Measurements from ENCODE around the gene RPUSD2. TPM values are rescaled to one million over a fixed set of nuclear protein-coding genes. Genes with fewer than 3 reads are reported as not detected.

RPUSD2 gene
- 11.8 and 13.0 TPM in 2 replicates for total RNA-seq

GRCh38 chr15:40569129-40569953 is at the start of gene RPUSD2:
Gene RPUSD2 (plus strand): TSS chr15:40569299. CDS start chr15:40569338, 39 bp downstream.
- intact Hi-C loops (cut with micrococcal nuclease) = loop anchor here (1.0 to 5.0 kb wide), 12 partner anchors 20 to 1978 kb away; partner anchors contain the start of genes BAHD1, DISP2, HAUS2 and KNL1

- intact Hi-C loops (cut with micrococcal nuclease) = no loop called here
Observed at GRCh38 chr15:40523611-40524010, 45.5 kb upstream of the RPUSD2 start.

GRCh38 chr15:40525855-40526254 is 43.2 kb upstream of the RPUSD2 start:
- intact Hi-C loops (cut with micrococcal nuclease) = no loop called here

GRCh38 chr15:40528801-40529200 is 40.3 kb upstream of the RPUSD2 start:
- intact Hi-C loops (cut with micrococcal nuclease) = no loop called here

- intact Hi-C loops (cut with micrococcal nuclease) = no loop called here
Observed at GRCh38 chr15:40533763-40534364, 35.2 kb upstream of the RPUSD2 start.

- intact Hi-C loops (cut with micrococcal nuclease) = no loop called here
Observed at GRCh38 chr15:40534371-40534770, 34.7 kb upstream of the RPUSD2 start.

- intact Hi-C loops (cut with micrococcal nuclease) = no loop called here
Observed at GRCh38 chr15:40536501-40536900, 32.6 kb upstream of the RPUSD2 start.

- intact Hi-C loops (cut with micrococcal nuclease) = no loop called here
Observed at GRCh38 chr15:40538976-40539375, 30.1 kb upstream of the RPUSD2 start.

- intact Hi-C loops (cut with micrococcal nuclease) = no loop called here
Observed at GRCh38 chr15:40543082-40543481, 26.0 kb upstream of the RPUSD2 start.

- intact Hi-C loops (cut with micrococcal nuclease) = no loop called here
Observed at GRCh38 chr15:40543631-40544294, 25.3 kb upstream of the RPUSD2 start.

GRCh38 chr15:40545457-40545856 is 23.6 kb upstream of the RPUSD2 start:
- intact Hi-C loops (cut with micrococcal nuclease) = no loop called here

GRCh38 chr15:40548610-40549009 is 20.5 kb upstream of the RPUSD2 start:
- intact Hi-C loops (cut with micrococcal nuclease) = no loop called here

- intact Hi-C loops (cut with micrococcal nuclease) = no loop called here
Observed at GRCh38 chr15:40549894-40550293, 19.2 kb upstream of the RPUSD2 start.

- intact Hi-C loops (cut with micrococcal nuclease) = no loop called here
Observed at GRCh38 chr15:40550341-40551037, 18.6 kb upstream of the RPUSD2 start.

- intact Hi-C loops (cut with micrococcal nuclease) = no loop called here
Observed at GRCh38 chr15:40554161-40554525, 15.0 kb upstream of the RPUSD2 start.

GRCh38 chr15:40555876-40556275 is 13.2 kb upstream of the RPUSD2 start:
- intact Hi-C loops (cut with micrococcal nuclease) = no loop called here

- intact Hi-C loops (cut with micrococcal nuclease) = no loop called here
Observed at GRCh38 chr15:40558952-40559742, 10.0 kb upstream of the RPUSD2 start.

- intact Hi-C loops (cut with micrococcal nuclease) = no loop called here
Observed at GRCh38 chr15:40562691-40563090, 6.4 kb upstream of the RPUSD2 start.

- intact Hi-C loops (cut with micrococcal nuclease) = no loop called here
Observed at GRCh38 chr15:40563426-40563825, 5.7 kb upstream of the RPUSD2 start.

- intact Hi-C loops (cut with micrococcal nuclease) = loop anchor here (1.0 to 5.0 kb wide), 15 partner anchors 25 to 1983 kb away; partner anchors contain the start of genes BAHD1, CHAC1, CHST14 and DISP2
Observed at GRCh38 chr15:40564591-40565332, 4.3 kb upstream of the RPUSD2 start, which contains the start of gene CCDC32. Gene CCDC32 (minus strand): TSS chr15:40565042. CDS start chr15:40563015, 2,027 bp downstream.
